ENCODE measurements around the gene GNB1L.
"Not testable (repeated sequence)": the region's sequence is repeated elsewhere in the genome, so short reads cannot be mapped to it uniquely, and the experiment has no call there.

Gene GNB1L

GRCh38 chr22:19791894-19792293 lies 62.8 kb downstream of the GNB1L start:
- DNase-seq = no peak

GRCh38 chr22:19791243-19791642 lies 63.4 kb downstream of the GNB1L start:
- DNase-seq = no peak

GRCh38 chr22:19789828-19790227 lies 64.8 kb downstream of the GNB1L start:
- no peak for DNase-seq

GRCh38 chr22:19789406-19789805 lies 65.3 kb downstream of the GNB1L start:
- no peak for DNase-seq

- DNase-seq = no peak
Observed at GRCh38 chr22:19788661-19789225, 65.9 kb downstream of the GNB1L start.

- DNase-seq = no peak
Observed at GRCh38 chr22:19787849-19788141, 66.9 kb downstream of the GNB1L start.

- no peak for DNase-seq
Observed at GRCh38 chr22:19786959-19787848, 67.5 kb downstream of the GNB1L start.

GRCh38 chr22:19786264-19786585 lies 68.4 kb downstream of the GNB1L start:
- DNase-seq = no peak

GRCh38 chr22:19785461-19786263 lies 69.0 kb downstream of the GNB1L start:
- DNase-seq = no peak

GRCh38 chr22:19784384-19785175 lies 70.1 kb downstream of the GNB1L start:
- no peak for DNase-seq

GRCh38 chr22:19783586-19784383 lies 70.9 kb downstream of the GNB1L start:
- no peak for DNase-seq

- DNase-seq = no peak
Observed at GRCh38 chr22:19782533-19782932, 72.1 kb downstream of the GNB1L start.

GRCh38 chr22:19779685-19780268 lies 74.9 kb downstream of the GNB1L start:
- peak; percentile 76 for DNase-seq

- no peak for DNase-seq
Observed at GRCh38 chr22:19779011-19779421, 75.7 kb downstream of the GNB1L start.

- DNase-seq = not testable (repeated sequence)
Observed at GRCh38 chr22:19777192-19777591, 77.5 kb downstream of the GNB1L start.

GRCh38 chr22:19776433-19777031 lies 78.1 kb downstream of the GNB1L start:
- DNase-seq = peak; percentile 11

GRCh38 chr22:19775496-19776325 lies 79.0 kb downstream of the GNB1L start:
- DNase-seq = no peak

- DNase-seq = no peak
Observed at GRCh38 chr22:19774628-19775027, 80.0 kb downstream of the GNB1L start.

GRCh38 chr22:19773470-19774040 lies 81.1 kb downstream of the GNB1L start:
- no peak for DNase-seq
